ENCODE results near the gene PLCD3.

PLCD3 gene

DNA sequence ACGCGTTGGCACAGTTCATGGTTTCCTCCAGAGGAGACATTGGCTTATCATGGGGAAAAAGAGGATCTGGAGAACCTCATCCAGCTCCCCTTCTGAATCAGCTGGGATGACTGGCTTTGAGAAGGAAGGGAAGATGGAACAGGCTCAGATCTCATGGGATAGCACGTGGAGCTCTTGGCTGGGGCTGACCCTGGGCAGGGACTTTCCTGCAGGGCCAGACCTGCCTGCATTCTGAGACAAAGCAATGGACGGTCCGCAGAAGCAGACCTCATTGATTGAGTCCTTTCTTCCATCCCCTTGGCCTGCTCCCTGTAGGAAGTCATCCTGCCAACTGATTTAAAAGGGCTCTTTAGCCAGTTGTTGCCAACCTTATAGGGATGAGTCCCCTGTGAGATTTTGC lies 26.2 kb downstream of the PLCD3 start:
- Histone ChIP-seq H3K27me3 (replicated peaks; ENCODE audit: insufficient read depth, low read length) (no peaks in the 10 kb centered on the region), H3K4me3 (ENCODE audit: low read length) (no peak overlapping the region), H3K4me2 (ENCODE audit: low read depth, low read length) (no peak overlapping the region), H3K9me3 (replicated peaks; ENCODE audit: insufficient read depth, low read length) (no peaks in the 10 kb centered on the region), H2AFZ (ENCODE audit: low read length) (no peak overlapping the region), H3F3A (ENCODE audit: insufficient read depth, low read length) (no peaks in the 10 kb centered on the region), H3K9me2 (replicated peaks; ENCODE audit: insufficient read depth, low read length) (no peaks in the 10 kb centered on the region), H3K36me3 (replicated peaks; ENCODE audit: insufficient read depth, low read length) (peaks cover 8% of the 10 kb centered on the region; the same call in 1 of the 2 replicates), H3K27ac (ENCODE audit: low read length) (no peak overlapping the region), H3K9ac (ENCODE audit: low read length) (no peak overlapping the region), H4K20me1 (ENCODE audit: insufficient read depth, low read length) (no peaks in the 10 kb centered on the region), H3K79me2 (ENCODE audit: low read length) (no peaks in the 10 kb centered on the region), H3K4me1 (ENCODE audit: low read length) (no peaks in the 10 kb centered on the region)
- TF ChIP-seq EZH2 (optimal IDR thresholded peaks at IDR 0.05; ENCODE audit: low read depth, low read length) (no peak), EZH2phosphoT487 (IDR thresholded peaks at IDR 0.05; ENCODE audit: low read length) (no peak)
- TF ChIP-seq, protein P1, sequence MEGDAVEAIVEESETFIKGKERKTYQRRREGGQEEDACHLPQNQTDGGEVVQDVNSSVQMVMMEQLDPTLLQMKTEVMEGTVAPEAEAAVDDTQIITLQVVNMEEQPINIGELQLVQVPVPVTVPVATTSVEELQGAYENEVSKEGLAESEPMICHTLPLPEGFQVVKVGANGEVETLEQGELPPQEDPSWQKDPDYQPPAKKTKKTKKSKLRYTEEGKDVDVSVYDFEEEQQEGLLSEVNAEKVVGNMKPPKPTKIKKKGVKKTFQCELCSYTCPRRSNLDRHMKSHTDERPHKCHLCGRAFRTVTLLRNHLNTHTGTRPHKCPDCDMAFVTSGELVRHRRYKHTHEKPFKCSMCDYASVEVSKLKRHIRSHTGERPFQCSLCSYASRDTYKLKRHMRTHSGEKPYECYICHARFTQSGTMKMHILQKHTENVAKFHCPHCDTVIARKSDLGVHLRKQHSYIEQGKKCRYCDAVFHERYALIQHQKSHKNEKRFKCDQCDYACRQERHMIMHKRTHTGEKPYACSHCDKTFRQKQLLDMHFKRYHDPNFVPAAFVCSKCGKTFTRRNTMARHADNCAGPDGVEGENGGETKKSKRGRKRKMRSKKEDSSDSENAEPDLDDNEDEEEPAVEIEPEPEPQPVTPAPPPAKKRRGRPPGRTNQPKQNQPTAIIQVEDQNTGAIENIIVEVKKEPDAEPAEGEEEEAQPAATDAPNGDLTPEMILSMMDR (IDR thresholded peaks at IDR 0.05; ENCODE audit: low read length) = no peak
- no peak for DNase-seq

DNA sequence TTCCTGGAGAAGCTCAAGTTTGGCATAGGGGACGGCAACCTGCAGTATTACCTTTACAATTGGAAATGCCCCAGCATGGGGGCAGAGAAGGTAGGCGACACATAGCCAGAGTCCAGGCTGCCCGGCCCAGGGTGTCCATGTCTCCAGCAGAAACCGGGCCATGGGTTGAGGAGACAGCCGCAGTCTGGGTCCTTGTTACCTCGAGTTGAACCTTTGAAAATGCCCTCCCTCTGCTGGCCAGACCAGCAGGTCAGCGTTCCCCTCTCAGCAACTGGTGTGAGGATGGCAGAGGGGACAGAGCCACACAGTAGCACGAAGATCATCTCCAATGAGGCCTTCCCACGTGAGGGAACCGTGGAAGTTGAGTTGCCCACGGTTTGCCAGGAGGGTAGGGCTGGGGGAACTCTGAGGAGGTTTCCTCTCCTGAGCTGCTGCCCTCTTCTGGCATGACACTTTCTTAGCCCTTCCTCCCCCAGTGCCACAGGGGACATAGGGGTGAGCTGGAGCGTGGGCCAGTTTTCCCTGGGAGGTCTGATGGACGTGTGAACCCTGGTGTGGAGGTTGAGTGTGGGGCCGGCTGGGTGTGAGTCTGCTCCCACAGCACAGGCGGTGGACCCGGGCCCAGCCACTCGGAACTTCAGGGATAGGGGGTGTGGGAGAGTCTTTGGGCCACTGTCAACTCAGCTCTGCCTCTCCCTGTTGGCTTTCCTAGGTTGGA lies 27.2 kb downstream of the PLCD3 start:
- DNase-seq = no peak
- H3K36me3 ChIP-seq (replicated peaks; ENCODE audit: insufficient read depth, low read length) = peaks cover 8% of the 10 kb centered on the region; the same call in 1 of the 2 replicates

DNA sequence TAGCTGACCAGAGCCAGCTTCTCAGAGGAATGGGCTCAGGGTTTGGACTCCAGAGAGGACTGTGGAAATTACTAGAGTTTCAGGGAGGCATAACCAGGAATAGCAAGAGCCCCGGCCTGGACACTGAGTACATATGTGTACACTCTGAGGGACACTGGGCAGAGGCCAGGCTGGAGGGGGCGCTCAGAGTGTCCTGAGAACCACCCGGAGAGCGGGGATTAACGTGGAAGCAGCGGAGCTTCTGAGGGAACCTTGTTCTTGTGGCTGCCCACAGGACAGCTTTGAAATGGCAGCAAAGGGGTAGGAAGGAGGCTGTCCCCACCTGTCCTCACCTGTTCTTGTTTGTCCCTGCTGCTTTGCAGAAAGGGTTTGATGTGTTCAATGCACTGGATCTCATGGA lies 27.8 kb downstream of the PLCD3 start:
- Histone ChIP-seq H3K9ac (ENCODE audit: low read length) (no peak overlapping the region), H3K9me2 (replicated peaks; ENCODE audit: insufficient read depth, low read length) (no peaks in the 10 kb centered on the region), H3K9me3 (replicated peaks; ENCODE audit: insufficient read depth, low read length) (no peaks in the 10 kb centered on the region), H3K36me3 (replicated peaks; ENCODE audit: insufficient read depth, low read length) (peaks cover 11% of the 10 kb centered on the region; the same call in 1 of the 2 replicates), H3K4me1 (ENCODE audit: low read length) (no peaks in the 10 kb centered on the region), H2AFZ (ENCODE audit: low read length) (no peak overlapping the region), H3F3A (ENCODE audit: insufficient read depth, low read length) (no peaks in the 10 kb centered on the region), H4K20me1 (ENCODE audit: insufficient read depth, low read length) (no peaks in the 10 kb centered on the region), H3K79me2 (ENCODE audit: low read length) (peaks cover under 1% of the 10 kb centered on the region; the same call in 1 of the 2 replicates), H3K4me3 (ENCODE audit: low read length) (no peak overlapping the region), H3K27ac (ENCODE audit: low read length) (no peak overlapping the region), H3K4me2 (ENCODE audit: low read depth, low read length) (no peak overlapping the region), H3K27me3 (replicated peaks; ENCODE audit: insufficient read depth, low read length) (no peaks in the 10 kb centered on the region)
- DNase-seq = no peak
- TF ChIP-seq, protein P1 (IDR thresholded peaks at IDR 0.05; ENCODE audit: low read length) = no peak
- no peak for TF ChIP-seq EZH2phosphoT487 (IDR thresholded peaks at IDR 0.05; ENCODE audit: low read length)
- TF ChIP-seq EZH2 (optimal IDR thresholded peaks at IDR 0.05; ENCODE audit: low read depth, low read length) = no peak

More for the DNA sequence above, 27.2 kb downstream of the PLCD3 start:
- Histone ChIP-seq H3K9me2 (replicated peaks; ENCODE audit: insufficient read depth, low read length) (no peaks in the 10 kb centered on the region), H3K4me2 (ENCODE audit: low read depth, low read length) (no peak overlapping the region), H3K4me3 (ENCODE audit: low read length) (no peak overlapping the region), H3K79me2 (ENCODE audit: low read length) (no peaks in the 10 kb centered on the region), H3K27ac (ENCODE audit: low read length) (no peak overlapping the region), H3K9ac (ENCODE audit: low read length) (no peak overlapping the region), H2AFZ (ENCODE audit: low read length) (no peak overlapping the region), H4K20me1 (ENCODE audit: insufficient read depth, low read length) (no peaks in the 10 kb centered on the region), H3K27me3 (replicated peaks; ENCODE audit: insufficient read depth, low read length) (no peaks in the 10 kb centered on the region), H3F3A (ENCODE audit: insufficient read depth, low read length) (no peaks in the 10 kb centered on the region), H3K9me3 (replicated peaks; ENCODE audit: insufficient read depth, low read length) (no peaks in the 10 kb centered on the region), H3K4me1 (ENCODE audit: low read length) (no peaks in the 10 kb centered on the region)
- TF ChIP-seq EZH2 (optimal IDR thresholded peaks at IDR 0.05; ENCODE audit: low read depth, low read length) (no peak), EZH2phosphoT487 (IDR thresholded peaks at IDR 0.05; ENCODE audit: low read length) (no peak)
- TF ChIP-seq, protein P1 (IDR thresholded peaks at IDR 0.05; ENCODE audit: low read length) = no peak
